Measurements from ENCODE around the gene PISD. TPM values are rescaled to one million over a fixed set of nuclear protein-coding genes. Genes with fewer than 3 reads are reported as not detected.
"Not testable (repeated sequence)": the region's sequence is repeated elsewhere in the genome, so short reads cannot be mapped to it uniquely, and the experiment has no call there.

PISD gene
- total RNA-seq, 1 donor from 2014 or later = 49.0 TPM

DNA sequence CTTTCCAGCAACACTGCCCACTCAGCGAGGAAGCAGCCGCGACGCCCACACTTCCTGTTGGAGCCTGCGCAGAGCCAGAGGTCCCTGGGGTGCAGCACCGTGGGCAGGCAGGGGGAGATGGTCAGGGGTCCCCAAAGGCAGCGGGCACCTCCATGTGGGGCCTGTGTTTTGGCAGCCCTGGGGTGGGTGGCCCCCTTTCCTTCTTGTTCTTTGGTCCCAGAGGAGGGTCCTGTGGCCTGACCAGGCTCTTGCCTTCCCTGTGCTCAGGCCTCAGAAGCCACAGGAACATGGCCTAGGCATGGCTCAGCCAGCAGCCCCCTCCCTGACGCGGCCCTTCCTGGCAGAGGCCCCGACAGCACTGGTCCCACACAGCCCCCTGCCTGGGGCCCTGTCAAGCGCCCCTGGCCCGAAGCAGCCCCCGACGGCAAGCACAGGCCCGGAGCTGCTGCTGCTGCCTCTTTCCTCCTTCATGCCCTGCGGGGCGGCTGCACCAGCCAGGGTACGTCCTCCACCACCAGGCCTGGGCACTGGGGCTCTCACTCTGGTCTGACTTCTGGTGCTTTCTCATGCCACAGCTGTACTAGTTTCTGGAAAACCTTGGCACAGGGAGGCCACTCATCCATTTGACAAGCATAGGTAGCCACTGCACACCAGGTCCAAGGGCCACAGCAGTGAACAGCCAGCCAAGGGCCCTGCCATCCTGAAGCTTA, 47.1 kb downstream of the PISD start:
- intact Hi-C loops (cut with DNase I) = no loop called here
- no peak for DNase-seq (ENCODE audit: low spot score)
- ATAC-seq = no peak

DNA sequence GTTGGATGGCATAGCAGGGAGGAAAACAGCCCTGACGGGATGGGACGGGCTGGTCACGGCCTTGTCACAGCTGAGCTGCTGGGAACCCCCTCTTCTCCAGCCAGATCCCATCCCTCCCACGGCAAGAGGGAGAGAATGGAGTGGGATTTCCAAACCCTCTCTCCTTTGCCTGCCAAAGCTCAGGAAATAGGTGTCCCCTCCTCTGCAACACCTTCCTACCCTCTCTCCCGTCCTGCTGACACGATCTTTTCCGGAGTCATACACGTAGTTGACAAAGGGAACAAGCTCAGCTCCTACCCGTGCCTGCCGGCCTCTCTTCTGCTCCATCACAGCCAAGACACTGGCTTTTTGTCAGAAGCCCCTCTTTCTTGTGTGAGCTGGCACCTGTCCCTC, 48.1 kb downstream of the PISD start:
- DNase-seq (ENCODE audit: low spot score) = no peak
- ATAC-seq = no peak
- intact Hi-C loops (cut with DNase I) = no loop called here

- ATAC-seq = no peak
- intact Hi-C loops (cut with DNase I) = no loop called here
Observed at GRCh38 chr22:31613286-31613903, 48.6 kb downstream of the PISD start.

GRCh38 chr22:31612891-31613285, 49.1 kb downstream of the PISD start:
- DNase-seq (ENCODE audit: low spot score) = no peak
- no peak for ATAC-seq
- intact Hi-C loops (cut with DNase I) = no loop called here

More at GRCh38 chr22:31613286-31613903, 48.6 kb downstream of the PISD start:
- no peak for DNase-seq (ENCODE audit: low spot score)

DNA sequence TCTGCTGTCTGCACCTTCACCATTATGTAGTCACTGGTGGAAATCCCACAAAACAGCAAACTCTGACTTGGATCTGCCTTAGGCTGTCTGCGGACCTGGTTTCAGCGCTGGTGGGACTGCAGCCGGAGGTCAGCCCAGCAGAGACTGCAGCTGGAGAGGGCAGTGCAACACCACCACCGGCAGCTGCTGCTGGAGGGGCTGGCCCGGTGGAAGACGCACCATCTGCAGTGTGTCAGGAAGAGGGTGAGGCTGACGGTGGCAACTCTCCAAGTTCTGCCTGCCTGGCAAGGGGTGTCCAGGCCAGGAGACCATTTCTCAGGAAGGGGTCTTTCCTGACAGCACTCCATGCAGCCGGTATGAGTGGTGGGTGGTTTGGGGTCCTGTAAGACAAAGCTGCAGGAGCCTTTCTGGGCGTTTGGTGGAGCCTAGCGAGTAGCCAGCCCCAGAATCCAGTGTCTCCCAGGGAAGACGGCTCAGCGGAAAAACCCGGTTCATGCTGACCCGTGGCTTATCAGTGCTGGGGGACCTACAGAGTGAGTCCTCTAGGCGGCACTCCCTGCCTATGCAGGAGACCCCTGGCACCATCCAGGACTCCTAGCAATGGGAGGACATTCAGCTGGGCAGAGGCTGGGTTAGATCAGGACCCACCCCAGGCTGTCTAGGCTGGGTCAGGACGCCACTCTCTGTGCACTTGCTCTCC, 50.8 kb downstream of the PISD start:
- ATAC-seq (peak; percentile 29), DNase-seq (ENCODE audit: low spot score) (no peak)
- intact Hi-C loops (cut with DNase I) = no loop called here

DNA sequence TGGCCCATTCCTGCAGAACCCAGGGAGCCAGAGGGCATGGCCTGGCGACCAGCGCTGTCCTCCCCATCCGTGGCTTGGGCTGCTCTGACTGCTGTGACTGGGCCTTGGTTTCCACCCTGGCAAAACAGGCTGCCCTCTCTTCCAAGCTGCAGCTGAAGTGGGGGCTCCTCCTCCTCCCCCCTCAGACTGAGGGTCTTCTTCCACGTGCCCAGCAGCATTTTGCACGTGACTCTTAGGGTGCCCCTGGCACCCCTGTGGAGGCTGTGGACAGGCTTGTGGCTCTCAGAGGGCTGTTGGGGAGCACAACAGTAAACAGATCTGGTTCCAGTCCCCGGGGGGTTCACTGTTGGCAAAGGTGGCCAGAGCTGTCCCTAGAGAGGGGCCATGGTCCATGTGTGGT, 51.4 kb downstream of the PISD start:
- no peak for ATAC-seq
- DNase-seq (ENCODE audit: low spot score) = no peak
- intact Hi-C loops (cut with DNase I) = no loop called here

- no peak for DNase-seq (ENCODE audit: low spot score)
- no peak for ATAC-seq
- intact Hi-C loops (cut with DNase I) = no loop called here
Observed at GRCh38 chr22:31609716-31610115, 52.3 kb downstream of the PISD start.

GRCh38 chr22:31607696-31608095, 54.3 kb downstream of the PISD start:
- intact Hi-C loops (cut with DNase I) = no loop called here
- no peak for ATAC-seq

DNA sequence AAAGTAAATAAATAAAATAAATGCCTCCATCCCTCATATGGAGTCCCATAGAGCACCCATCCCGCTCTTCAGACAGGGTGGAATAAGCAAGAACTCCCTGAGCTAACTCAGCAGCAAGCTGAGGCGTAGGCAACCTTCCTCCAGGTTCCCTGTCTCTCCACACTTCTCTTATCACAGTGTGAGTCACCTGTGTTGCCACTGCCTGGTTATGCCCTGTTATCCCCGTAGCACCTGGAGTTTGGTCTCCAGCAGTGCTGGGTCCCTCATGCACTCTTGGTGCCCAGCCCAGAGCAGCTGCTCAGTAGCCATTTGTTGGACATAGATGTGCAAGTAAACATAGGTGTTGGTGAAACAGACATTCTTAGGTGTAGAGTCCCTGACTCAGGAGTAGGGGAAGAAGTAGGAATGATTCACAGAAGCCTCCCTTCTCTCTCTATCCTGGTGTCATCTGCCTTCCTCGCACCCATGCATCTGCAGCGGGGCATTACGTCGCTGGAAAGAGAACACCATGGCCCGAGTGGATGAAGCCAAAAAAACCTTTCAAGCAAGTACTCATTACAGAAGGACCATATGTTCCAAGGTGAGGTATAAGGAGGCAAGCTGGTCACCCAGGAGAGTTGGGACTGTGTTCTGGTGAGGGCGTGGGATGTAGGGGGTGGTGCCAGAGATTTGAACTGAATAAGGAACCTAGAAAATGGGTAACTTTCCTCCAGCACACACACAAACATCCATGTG, 56.0 kb downstream of the PISD start:
- DNase-seq (ENCODE audit: low spot score) (peak; percentile 32), ATAC-seq (no peak)
- intact Hi-C loops (cut with DNase I) = loop anchor here (2.0 kb wide), 1 partner anchor 17 kb away; no protein-coding TSS in a partner anchor

More at GRCh38 chr22:31607696-31608095, 54.3 kb downstream of the PISD start:
- DNase-seq (ENCODE audit: low spot score) = peak; percentile 18

GRCh38 chr22:31604746-31605705, 57.0 kb downstream of the PISD start:
- ATAC-seq (no peak), DNase-seq (ENCODE audit: low spot score) (peak; percentile 46)
- intact Hi-C loops (cut with DNase I) = loop anchor here (2.0 kb wide), 1 partner anchor 16 kb away; no protein-coding TSS in a partner anchor

- DNase-seq (ENCODE audit: low spot score) (peak; percentile 36), ATAC-seq (no peak)
- intact Hi-C loops (cut with DNase I) = loop anchor here (2.0 kb wide), 1 partner anchor 15 kb away; no protein-coding TSS in a partner anchor
Observed at GRCh38 chr22:31604137-31604705, 57.8 kb downstream of the PISD start.

- ATAC-seq = no peak
- intact Hi-C loops (cut with DNase I) = no loop called here
- peak; percentile 38 for DNase-seq (ENCODE audit: low spot score)
Observed at GRCh38 chr22:31603574-31603973, 58.4 kb downstream of the PISD start.

- intact Hi-C loops (cut with DNase I) = no loop called here
- ATAC-seq (no peak), DNase-seq (ENCODE audit: low spot score) (peak; percentile 15)
Observed at GRCh38 chr22:31603081-31603525, 58.9 kb downstream of the PISD start.

- intact Hi-C loops (cut with DNase I) = no loop called here
- ATAC-seq = no peak
- DNase-seq (ENCODE audit: low spot score) = peak; percentile 21
Observed at GRCh38 chr22:31602259-31602952, 59.6 kb downstream of the PISD start.

- intact Hi-C loops (cut with DNase I) = no loop called here
- DNase-seq (ENCODE audit: low spot score) = no peak
- no peak for ATAC-seq
Observed at GRCh38 chr22:31595271-31595670, 66.7 kb downstream of the PISD start.

DNA sequence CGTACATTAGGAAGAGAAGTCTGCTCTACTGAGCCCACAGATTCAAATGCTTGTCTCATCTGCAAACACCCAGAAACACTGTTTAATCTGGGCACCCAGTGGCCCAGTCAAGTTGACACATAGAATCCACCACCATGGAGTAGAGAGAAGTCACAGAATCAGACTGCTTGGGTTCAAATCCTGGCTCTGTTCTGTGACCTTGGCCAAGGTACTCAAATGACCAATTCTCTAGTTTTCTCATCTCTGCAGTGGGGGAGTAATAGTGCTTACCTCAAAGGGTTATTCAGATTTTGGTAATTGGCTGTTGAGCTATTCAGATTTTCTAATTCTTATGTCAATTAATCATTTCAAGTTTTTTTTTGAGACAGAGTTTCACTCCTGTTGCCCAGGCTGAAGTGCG, 71.9 kb downstream of the PISD start:
- DNase-seq (ENCODE audit: low spot score); intact Hi-C loops (cut with DNase I); ATAC-seq: not testable (repeated sequence)

Measured in sciatic nerve (tissue), 2 donors.